Gastroesophageal sphincter (tissue), 4 donors: ENCODE measurements around the gene MZB1. TPM values are rescaled to one million over a fixed set of nuclear protein-coding genes. Genes with fewer than 3 reads are reported as not detected.
A peak's percentile ranks its signal among the peaks of the same experiment; 100 is the strongest.

Experiments used
- ATAC-seq: fragments of 150-250 bp; one replicate; pipeline ENCODE4 v1.9.1; 2016; ENCODE audit warnings: mild to moderate bottlenecking, moderate library complexity
- H3K27ac ChIP-seq, 4 donors: fragments of 200-600 bp; sonication (generic) in 3 of 4; 1 replicate in 3 of 4; 2 replicates in 1 of 4; pipeline ENCODE4 v1.5.1; 2016 to 2019
- H3K27me3 ChIP-seq: fragments of 200-600 bp; sonication (generic); one replicate; pipeline ENCODE4 v1.5.1; 2019
- H3K36me3 ChIP-seq, 2 donors: fragments of 200-600 bp; sonication (generic); one replicate each; pipeline ENCODE4 v1.5.1; 2019; ENCODE audit warnings: control low read depth in 1 of 2
- H3K4me1 ChIP-seq, 3 donors: fragments of 200-600 bp; sonication (generic); 1 replicate in 2 of 3; 2 replicates in 1 of 3; pipeline ENCODE4 v1.5.1; 2016 to 2019; ENCODE audit warnings: control low read depth in 2 of 3
- H3K4me3 ChIP-seq, 2 donors: fragments of 200-600 bp; sonication (generic); one replicate each; pipeline ENCODE4 v1.5.1; 2019; ENCODE audit warnings: mild to moderate bottlenecking in 1 of 2, moderate library complexity in 1 of 2
- H3K9me3 ChIP-seq, 3 donors: fragments of 200-600 bp; sonication (generic); one replicate each; pipeline ENCODE4 v1.5.1; 2017 to 2019; ENCODE audit warnings: control low read depth in 2 of 3
- EP300 ChIP-seq: sonication (generic); formaldehyde crosslinking; IDR thresholded peaks from one replicate; pipeline ENCODE4 v1.6.1; 2017; ENCODE audit warnings: antibody characterized with exemption, mild to moderate bottlenecking
- POLR2A ChIP-seq, 2 donors: fragments of 450-650 bp; IDR thresholded peaks; one replicate each; pipeline ENCODE4 v1.6.1; 2017; ENCODE audit warnings: antibody characterized with exemption in 2 of 2, mild to moderate bottlenecking in 2 of 2, moderate library complexity in 1 of 2
- POLR2AphosphoS5 ChIP-seq: sonication (generic); formaldehyde crosslinking; IDR thresholded peaks from one replicate; pipeline ENCODE4 v1.6.1; 2017; ENCODE audit warnings: antibody characterized with exemption
- WGBS, 2 donors: methylation state at CpG; one replicate each; pipeline ENCODE4 v1.1.5; 2018; ENCODE audit warnings: low coverage in 1 of 2; 5-methylcytosine and 5-hydroxymethylcytosine counted together
- total RNA-seq, 4 donors: library from RNA; depleted of rRNA; stranded (reverse); fragments of >200 nt; gene quantifications; one replicate each; pipeline ENCODE4 v1.1.0, GENCODE V29; 2016
- TF ChIP-seq, protein P1 (sequence below), 4 experiments: fragments of 200-600 bp in 2 of 4; fragments of 450-650 bp in 2 of 4; sonication (generic) in 1 of 4; IDR thresholded peaks; one replicate each; pipeline ENCODE4 v1.5.1; 2017 to 2019; ENCODE audit warnings: antibody characterized with exemption in 4 of 4, mild to moderate bottlenecking in 2 of 4, moderate library complexity in 2 of 4

Gene MZB1
- total RNA-seq, 4 donors from 2014 or later, result 0.74 TPM; not detected in 3

DNA sequence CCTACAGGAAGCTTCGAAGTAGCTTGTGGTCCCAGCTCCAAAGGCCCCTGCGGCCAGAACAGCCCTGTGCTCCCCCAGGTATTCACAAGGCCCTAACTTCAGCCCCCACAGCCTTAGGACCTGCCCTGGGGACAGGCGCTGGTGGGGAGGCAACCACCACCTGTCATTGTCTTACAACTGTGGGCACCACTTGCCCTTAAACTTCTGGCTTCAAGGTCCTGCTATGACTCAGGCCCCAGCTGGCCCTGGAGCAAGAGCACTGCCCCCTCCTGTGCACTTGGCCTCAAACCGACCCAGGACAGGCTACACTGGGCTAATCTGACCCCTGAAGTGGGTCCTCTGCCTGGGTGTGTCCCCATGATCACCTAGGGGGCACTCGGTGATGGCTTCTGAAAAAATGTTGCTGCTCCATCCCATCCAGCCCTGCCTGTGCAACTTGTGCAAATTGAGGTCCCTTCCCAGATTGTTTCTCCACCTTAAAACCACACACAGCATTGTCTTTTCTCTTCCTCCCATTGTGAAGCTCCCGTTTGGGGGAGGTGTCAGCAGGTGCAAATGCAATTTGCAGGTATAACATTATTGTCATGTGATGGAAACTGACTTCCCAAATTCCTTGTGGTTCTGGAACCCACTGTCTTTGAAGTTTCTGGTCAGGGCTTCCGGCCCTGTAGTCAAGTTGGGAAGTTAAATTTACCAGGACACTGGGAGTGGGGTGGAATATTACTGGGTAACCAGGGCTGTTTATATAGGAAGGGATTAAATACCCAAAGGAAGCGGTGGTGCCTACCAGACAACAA lies 6.3 kb upstream of the MZB1 start:
- WGBS, 2 donors, result 100% methylated on average over 1 to 3 of the region's 8 CpGs
- Histone ChIP-seq H3K27ac (peak overlapping the region in 3 of 4 donors; percentile 82 to 85 (median 83)), H3K4me1 (peaks cover 0 to 47% (median 26%) of the 10 kb centered on the region in 3 donors), H3K9me3 (no peaks in the 10 kb centered on the region), H3K27me3 (peaks cover 35% of the 10 kb centered on the region), H3K36me3 (peaks cover 0 to 6% of the 10 kb centered on the region in 2 donors), H3K4me3 (no peak overlapping the region)
- TF ChIP-seq POLR2A (IDR thresholded peaks at IDR 0.05) (no peak), POLR2AphosphoS5 (no peak), EP300 (no peak)
- TF ChIP-seq, protein P1, sequence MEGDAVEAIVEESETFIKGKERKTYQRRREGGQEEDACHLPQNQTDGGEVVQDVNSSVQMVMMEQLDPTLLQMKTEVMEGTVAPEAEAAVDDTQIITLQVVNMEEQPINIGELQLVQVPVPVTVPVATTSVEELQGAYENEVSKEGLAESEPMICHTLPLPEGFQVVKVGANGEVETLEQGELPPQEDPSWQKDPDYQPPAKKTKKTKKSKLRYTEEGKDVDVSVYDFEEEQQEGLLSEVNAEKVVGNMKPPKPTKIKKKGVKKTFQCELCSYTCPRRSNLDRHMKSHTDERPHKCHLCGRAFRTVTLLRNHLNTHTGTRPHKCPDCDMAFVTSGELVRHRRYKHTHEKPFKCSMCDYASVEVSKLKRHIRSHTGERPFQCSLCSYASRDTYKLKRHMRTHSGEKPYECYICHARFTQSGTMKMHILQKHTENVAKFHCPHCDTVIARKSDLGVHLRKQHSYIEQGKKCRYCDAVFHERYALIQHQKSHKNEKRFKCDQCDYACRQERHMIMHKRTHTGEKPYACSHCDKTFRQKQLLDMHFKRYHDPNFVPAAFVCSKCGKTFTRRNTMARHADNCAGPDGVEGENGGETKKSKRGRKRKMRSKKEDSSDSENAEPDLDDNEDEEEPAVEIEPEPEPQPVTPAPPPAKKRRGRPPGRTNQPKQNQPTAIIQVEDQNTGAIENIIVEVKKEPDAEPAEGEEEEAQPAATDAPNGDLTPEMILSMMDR (IDR thresholded peaks at IDR 0.05), result no peak
- no peak for ATAC-seq

DNA sequence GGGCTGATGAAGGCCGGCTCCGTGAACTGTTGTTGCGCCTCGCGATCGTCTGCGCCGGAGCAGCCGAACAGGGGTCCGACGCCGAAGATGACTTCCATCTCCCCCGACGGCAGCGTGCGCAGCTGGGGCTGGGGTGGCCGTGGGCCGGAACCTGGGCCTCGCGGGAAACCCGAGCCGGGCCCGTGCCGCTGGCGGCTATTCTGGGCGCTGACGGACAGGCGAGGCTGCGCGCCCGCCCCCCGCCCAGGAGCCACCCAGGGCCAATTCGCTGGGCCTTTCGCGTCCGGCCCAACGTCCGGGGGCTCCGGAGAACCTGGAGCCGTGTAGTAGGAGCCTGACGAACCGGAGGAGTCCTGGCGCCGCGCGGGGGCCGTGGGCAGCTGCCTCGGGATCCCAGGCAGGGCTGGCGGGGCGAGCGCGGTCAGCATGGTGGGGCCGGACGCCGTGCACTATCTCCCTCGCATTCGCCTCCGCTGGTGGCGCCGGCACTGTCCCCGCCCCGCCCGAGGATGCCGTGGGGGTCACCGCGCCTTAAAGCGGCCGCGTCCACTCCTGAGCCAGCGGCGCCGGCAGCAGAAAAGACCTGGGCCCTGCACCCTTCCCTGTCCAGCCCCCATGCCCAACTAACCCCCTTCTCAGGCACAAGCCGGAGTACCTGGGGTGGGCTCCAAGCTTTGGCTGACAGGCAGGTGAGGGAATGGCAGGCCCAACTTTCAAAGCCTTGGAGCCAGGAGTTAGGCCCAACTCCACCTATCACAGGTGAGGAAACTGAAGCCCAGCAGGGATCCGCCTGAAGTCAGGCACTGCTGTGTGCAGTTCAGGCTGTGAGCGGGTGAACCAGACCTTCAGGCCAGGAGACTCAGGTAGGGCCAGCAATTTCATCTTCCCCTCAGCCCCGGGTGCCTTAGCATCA lies 5.2 kb upstream of the MZB1 start, which contains the start of gene PROB1:
Gene PROB1 (minus strand): TSS at position 451 of the 913 bp plus-strand sequence. CDS start 23 bp downstream, at position 428.
- peak; percentile 63 for ATAC-seq
- Histone ChIP-seq H3K27me3 (peaks cover 35% of the 10 kb centered on the region), H3K4me1 (peaks cover 0 to 54% (median 26%) of the 10 kb centered on the region in 3 donors)

DNA sequence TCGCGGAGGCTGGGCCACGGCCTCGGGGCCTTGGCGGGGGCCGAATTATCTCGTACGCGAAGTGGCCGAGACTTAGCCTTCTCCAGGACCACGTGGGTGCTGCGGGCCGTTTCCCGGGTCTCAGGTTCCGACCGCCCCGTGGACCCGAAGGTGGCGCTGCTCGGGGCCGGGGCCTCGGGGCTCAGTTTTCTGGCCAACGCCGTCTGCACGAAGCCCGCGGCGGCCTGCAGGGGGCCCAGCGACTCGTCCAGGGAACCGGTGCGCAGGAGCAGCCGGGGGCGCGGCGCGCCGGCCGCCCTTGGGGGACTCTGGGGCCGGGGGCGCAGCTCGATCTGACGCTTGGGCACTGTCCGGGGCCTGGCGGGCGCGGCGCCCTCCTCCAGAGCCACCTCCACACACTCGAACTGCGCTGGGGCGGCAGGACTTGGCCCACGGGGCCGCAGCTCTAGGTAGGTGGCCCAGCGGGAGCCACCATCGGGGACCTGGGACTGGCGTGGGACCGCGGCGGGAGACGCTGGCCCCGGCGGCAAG lies 4.5 kb upstream of the MZB1 start:
- ATAC-seq, result peak; percentile 61
- no peaks in the 10 kb centered on the region for H3K36me3 ChIP-seq
- peak overlapping the region; percentile 49 to 63 for H3K4me3 ChIP-seq
- peaks cover 35% of the 10 kb centered on the region for H3K27me3 ChIP-seq
- H3K9me3 ChIP-seq, result no peaks in the 10 kb centered on the region
- peak overlapping the region; percentile 41 to 85 (median 82) for H3K27ac ChIP-seq
- no CpG with 5 or more reads among the region's 62 CpGs for WGBS, 2 donors
- TF ChIP-seq, protein P1 (IDR thresholded peaks at IDR 0.05), result peak in 3 of 4 experiments; percentile 40 to 58 (median 43)
- TF ChIP-seq EP300, result no peak
- peaks cover 0 to 54% (median 26%) of the 10 kb centered on the region in 3 donors for H3K4me1 ChIP-seq

More for the DNA sequence above, 5.2 kb upstream of the MZB1 start, which contains the start of gene PROB1:
- TF ChIP-seq POLR2AphosphoS5, result no peak
- TF ChIP-seq POLR2A (IDR thresholded peaks at IDR 0.05), result peak in 1 of 2 donors; percentile 6
- TF ChIP-seq, protein P1 (IDR thresholded peaks at IDR 0.05), result no peak
- TF ChIP-seq EP300, result no peak
- H3K36me3 ChIP-seq, result no peaks in the 10 kb centered on the region
- H3K9me3 ChIP-seq, result no peaks in the 10 kb centered on the region
- H3K4me3 ChIP-seq, result peak within 1 kb of the TSS; percentile 49 to 63
- 100% methylated on average over 2 of the region's 76 CpGs; no CpG with 5 or more reads in 1 of the 2 donors for WGBS, 2 donors
- H3K27ac ChIP-seq, result peak within 1 kb of the TSS; percentile 41 to 85 (median 82)

DNA sequence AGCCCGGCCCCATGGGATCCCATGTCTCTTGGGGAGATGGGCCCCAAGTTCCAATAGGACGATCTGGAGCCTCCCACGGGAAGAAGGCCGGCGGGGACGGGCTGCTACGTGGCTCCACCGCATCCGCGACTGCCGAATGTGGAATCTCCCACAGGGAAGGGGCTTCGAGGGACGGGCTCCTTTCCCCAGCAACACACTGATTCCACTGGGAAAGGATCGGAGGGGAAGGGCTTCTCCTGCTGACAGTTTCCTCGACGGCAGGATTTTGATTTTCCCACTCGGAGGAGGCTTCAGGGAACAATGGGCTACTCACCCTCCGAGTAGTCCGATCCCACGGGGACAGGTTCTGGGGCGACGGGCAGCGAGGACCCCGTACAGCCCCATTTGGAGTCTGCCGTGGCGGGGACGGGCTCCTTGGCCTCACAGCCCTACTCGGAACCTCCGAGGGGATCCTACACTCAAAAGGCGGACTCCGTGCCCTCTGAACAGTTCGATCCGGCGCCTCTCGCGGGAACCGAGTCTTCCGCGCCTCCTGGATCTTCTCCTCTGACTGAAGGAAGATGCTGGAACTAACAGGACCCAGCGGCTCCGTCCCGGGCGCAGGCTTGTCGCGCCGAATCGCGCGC lies 3.9 kb upstream of the MZB1 start:
- Histone ChIP-seq H3K36me3 (no peaks in the 10 kb centered on the region), H3K4me1 (peaks cover 0 to 56% (median 27%) of the 10 kb centered on the region in 3 donors), H3K27ac (peak overlapping the region in 3 of 4 donors; percentile 82 to 85 (median 83)), H3K9me3 (no peaks in the 10 kb centered on the region), H3K27me3 (peaks cover 35% of the 10 kb centered on the region), H3K4me3 (peak overlapping the region; percentile 49 to 63)
- TF ChIP-seq POLR2A (IDR thresholded peaks at IDR 0.05) (no peak), EP300 (no peak)
- no CpG with 5 or more reads among the region's 49 CpGs for WGBS, 2 donors
- ATAC-seq, result no peak
